Measurements from ENCODE around the gene KCNK6.

DNA sequence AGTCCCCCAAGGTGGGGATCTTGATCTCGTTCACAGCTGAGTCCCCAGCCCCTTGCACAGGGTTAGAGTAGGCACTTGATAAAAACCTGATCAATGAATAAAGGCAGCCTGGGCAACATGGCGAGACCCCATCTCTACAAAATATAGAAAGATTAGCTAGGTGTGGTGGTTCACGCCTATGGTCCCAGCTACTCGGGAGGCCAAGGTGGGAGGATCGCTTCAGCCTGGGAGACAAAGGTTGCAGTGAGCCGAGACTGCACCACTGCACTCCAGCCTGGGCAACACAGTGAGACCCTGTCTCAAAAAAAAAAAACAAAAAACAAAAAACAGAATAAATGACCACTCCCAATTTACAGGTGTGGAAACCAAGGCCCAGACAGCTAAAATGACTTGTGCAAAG lies 8.7 kb upstream of the KCNK6 start:
- TF ChIP-seq, protein P1, sequence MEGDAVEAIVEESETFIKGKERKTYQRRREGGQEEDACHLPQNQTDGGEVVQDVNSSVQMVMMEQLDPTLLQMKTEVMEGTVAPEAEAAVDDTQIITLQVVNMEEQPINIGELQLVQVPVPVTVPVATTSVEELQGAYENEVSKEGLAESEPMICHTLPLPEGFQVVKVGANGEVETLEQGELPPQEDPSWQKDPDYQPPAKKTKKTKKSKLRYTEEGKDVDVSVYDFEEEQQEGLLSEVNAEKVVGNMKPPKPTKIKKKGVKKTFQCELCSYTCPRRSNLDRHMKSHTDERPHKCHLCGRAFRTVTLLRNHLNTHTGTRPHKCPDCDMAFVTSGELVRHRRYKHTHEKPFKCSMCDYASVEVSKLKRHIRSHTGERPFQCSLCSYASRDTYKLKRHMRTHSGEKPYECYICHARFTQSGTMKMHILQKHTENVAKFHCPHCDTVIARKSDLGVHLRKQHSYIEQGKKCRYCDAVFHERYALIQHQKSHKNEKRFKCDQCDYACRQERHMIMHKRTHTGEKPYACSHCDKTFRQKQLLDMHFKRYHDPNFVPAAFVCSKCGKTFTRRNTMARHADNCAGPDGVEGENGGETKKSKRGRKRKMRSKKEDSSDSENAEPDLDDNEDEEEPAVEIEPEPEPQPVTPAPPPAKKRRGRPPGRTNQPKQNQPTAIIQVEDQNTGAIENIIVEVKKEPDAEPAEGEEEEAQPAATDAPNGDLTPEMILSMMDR (IDR thresholded peaks at IDR 0.05), result no peak
- TF ChIP-seq POLR2A (IDR thresholded peaks at IDR 0.05), result no peak

All from lower leg skin (tissue), 3 donors.